ENCODE measurements around the gene PERP.
"Not testable (repeated sequence)": the region's sequence is repeated elsewhere in the genome, so short reads cannot be mapped to it uniquely, and the experiment has no call there.

The PERP gene

GRCh38 chr6:138105446-138105845, 1.8 kb downstream of the PERP start:
- no peak for DNase-seq (ENCODE audit: low read depth)

- no peak for DNase-seq (ENCODE audit: low read depth)
These were observed 2.5 kb downstream of the PERP start for GRCh38 chr6:138104618-138105213.

- DNase-seq (ENCODE audit: low read depth) = no peak
These were observed 3.3 kb downstream of the PERP start for GRCh38 chr6:138103871-138104270.

GRCh38 chr6:138101946-138102731, 5.1 kb downstream of the PERP start:
- DNase-seq (ENCODE audit: low read depth) = no peak

- peak; percentile 31 for DNase-seq (ENCODE audit: low read depth)
These were observed 7.4 kb downstream of the PERP start for GRCh38 chr6:138099832-138100231.

- no peak for DNase-seq (ENCODE audit: low read depth)
These were observed 8.9 kb downstream of the PERP start for GRCh38 chr6:138098306-138098705.

- no peak for DNase-seq (ENCODE audit: low read depth)
These were observed 13.0 kb downstream of the PERP start for GRCh38 chr6:138094260-138094659.

GRCh38 chr6:138093632-138094031, 13.6 kb downstream of the PERP start:
- no peak for DNase-seq (ENCODE audit: low read depth)

- DNase-seq (ENCODE audit: low read depth) = no peak
These were observed 14.5 kb downstream of the PERP start for GRCh38 chr6:138092686-138093085.

GRCh38 chr6:138089325-138089724, 17.9 kb downstream of the PERP start:
- DNase-seq (ENCODE audit: low read depth) = no peak

- DNase-seq (ENCODE audit: low read depth) = peak; percentile 72
These were observed 18.9 kb downstream of the PERP start for GRCh38 chr6:138088326-138088762.

- no peak for DNase-seq (ENCODE audit: low read depth)
These were observed 19.5 kb downstream of the PERP start for GRCh38 chr6:138087593-138088325.

GRCh38 chr6:138086573-138087196, 20.5 kb downstream of the PERP start:
- peak; percentile 42 for DNase-seq (ENCODE audit: low read depth)

- DNase-seq (ENCODE audit: low read depth) = no peak
These were observed 21.4 kb downstream of the PERP start for GRCh38 chr6:138085839-138086222.

- no peak for DNase-seq (ENCODE audit: low read depth)
These were observed 22.0 kb downstream of the PERP start for GRCh38 chr6:138084904-138085838.

GRCh38 chr6:138082232-138082631, 25.0 kb downstream of the PERP start:
- DNase-seq (ENCODE audit: low read depth) = no peak

GRCh38 chr6:138079556-138079955, 27.7 kb downstream of the PERP start:
- not testable (repeated sequence) for DNase-seq (ENCODE audit: low read depth)

GRCh38 chr6:138078491-138078890, 28.7 kb downstream of the PERP start:
- no peak for DNase-seq (ENCODE audit: low read depth)

- DNase-seq (ENCODE audit: low read depth) = no peak
These were observed 34.0 kb downstream of the PERP start for GRCh38 chr6:138073264-138073663.

GRCh38 chr6:138063726-138064125, 43.5 kb downstream of the PERP start:
- no peak for DNase-seq (ENCODE audit: low read depth)

- DNase-seq (ENCODE audit: low read depth) = no peak
These were observed 52.2 kb downstream of the PERP start for GRCh38 chr6:138054982-138055381.

Measured in non-pigmented ciliary epithelial cell (primary cell).